ENCODE results near the gene SORBS2. TPM values are rescaled to one million over a fixed set of nuclear protein-coding genes. Genes with fewer than 3 reads are reported as not detected.

Gene SORBS2
- total RNA-seq, 1 experiment from 2014 or later: 9.7 TPM

- Histone ChIP-seq H4K5ac (ENCODE audit: insufficient read length, low read depth, low read length) (no peak overlapping the region), H4K91ac (ENCODE audit: insufficient read length, low read depth, low read length) (no peak overlapping the region), H2BK15ac (ENCODE audit: low read depth, low read length) (no peak overlapping the region), H3K4me2 (ENCODE audit: insufficient read depth, insufficient read length, low read length) (no peak overlapping the region), H3K4ac (ENCODE audit: low read depth, low read length) (no peak overlapping the region), H2AK5ac (ENCODE audit: insufficient read length, low read length) (no peak overlapping the region), H3K9me3 (ENCODE audit: control insufficient read depth, low read depth, low read length) (no peaks in the 10 kb centered on the region), H3K27ac (ENCODE audit: insufficient read length, low read depth, low read length) (no peak overlapping the region), H3K14ac (ENCODE audit: insufficient read depth, low read length) (no peak overlapping the region), H3K9ac (ENCODE audit: extremely low read depth, insufficient read length, low read length) (no peak overlapping the region), H2AFZ (ENCODE audit: low read length) (no peak overlapping the region), H2BK120ac (ENCODE audit: low read depth, low read length, poor library complexity, severe bottlenecking) (no peak overlapping the region), H3K56ac (ENCODE audit: insufficient read length, low read depth, low read length) (no peak overlapping the region), H4K8ac (replicated peaks; ENCODE audit: insufficient read length, low read depth, low read length) (no peak overlapping the region), H2BK12ac (ENCODE audit: insufficient read length, low read depth, low read length) (no peak overlapping the region), H3K4me1 (ENCODE audit: insufficient read depth, low read length) (0 out of 2 replicates have a peak, but pooled peaks cover 2% of the 10 kb centered on the region), H2BK20ac (ENCODE audit: low read depth, low read length, poor library complexity, severe bottlenecking) (no peak overlapping the region), H3K23ac (ENCODE audit: insufficient read length, low read depth, low read length) (no peak overlapping the region), H3K18ac (ENCODE audit: insufficient read length, low read depth, low read length) (no peak overlapping the region), H3K27me3 (ENCODE audit: insufficient read depth, low read length) (no peaks in the 10 kb centered on the region), H3K79me2 (ENCODE audit: insufficient read depth, low read length) (no peaks in the 10 kb centered on the region), H3K23me2 (ENCODE audit: insufficient read length, low read depth, low read length, poor library complexity, severe bottlenecking) (peaks cover 6% of the 10 kb centered on the region), H4K20me1 (ENCODE audit: control insufficient read depth, insufficient read depth, insufficient read length) (no peaks in the 10 kb centered on the region), H3T11ph (ENCODE audit: low read length) (no peak overlapping the region), H2BK5ac (ENCODE audit: insufficient read length, low read length) (no peak overlapping the region), H3K79me1 (ENCODE audit: insufficient read depth, low read depth, low read length, poor library complexity, severe bottlenecking) (no peaks in the 10 kb centered on the region)
- peaks cover 21 to 25% of the 10 kb centered on the region in 2 experiments for H3K4me1 Mint-ChIP-seq
- TF ChIP-seq CTCF (conservative IDR thresholded peaks at IDR 0.05): no peak
- no peak overlapping the region for H3K4me3 Mint-ChIP-seq
- peaks cover 3 to 4% of the 10 kb centered on the region in 2 experiments; a peak in 3 of 5 replicates for H3K9me3 Mint-ChIP-seq
- no peaks in the 10 kb centered on the region for H3K27me3 Mint-ChIP-seq (ENCODE audit: low read depth)
- no peak for DNase-seq
- H3K27ac Mint-ChIP-seq: no peak overlapping the region
- no CpG with 5 or more reads among the region's 9 CpGs for WGBS (ENCODE audit: extremely low coverage, insufficient read length, low lambda C conversion rate)
- H3K36me3 Mint-ChIP-seq (ENCODE audit: insufficient read depth in 1 of 3, low read depth in 3 of 3): peaks cover 0 to 6% (median 5%) of the 10 kb centered on the region in 3 experiments; a peak in 2 of 7 replicates
These were observed 174.7 kb downstream of the SORBS2 start for GRCh38 chr4:185637163-185637875.
